Osteocyte (in vitro differentiated cells): ENCODE data around the gene FIBCD1. TPM values are rescaled to one million over a fixed set of nuclear protein-coding genes. Genes with fewer than 3 reads are reported as not detected.

Experiments used
- DNase-seq: peaks from one replicate; pipeline ENCODE4 v3.0.0; 2021; ENCODE audit warnings: mixed read lengths; ENCODE audit not compliant: unreplicated experiment; ENCODE audit errors: extremely low spot score
- H3K27ac Mint-ChIP-seq: one replicate; pipeline ENCODE4 v1.8.0; 2021; ENCODE audit warnings: mild to moderate bottlenecking, mixed read lengths; ENCODE audit not compliant: unreplicated experiment
- H3K27me3 Mint-ChIP-seq: one replicate; pipeline ENCODE4 v1.8.0; 2021; ENCODE audit warnings: mixed read lengths; ENCODE audit not compliant: unreplicated experiment
- H3K36me3 Mint-ChIP-seq: one replicate; pipeline ENCODE4 v1.8.0; 2021; ENCODE audit warnings: mixed read lengths; ENCODE audit not compliant: unreplicated experiment
- H3K4me1 Mint-ChIP-seq: one replicate; pipeline ENCODE4 v1.8.0; 2021; ENCODE audit warnings: mixed read lengths; ENCODE audit not compliant: unreplicated experiment
- H3K4me3 Mint-ChIP-seq: one replicate; pipeline ENCODE4 v1.8.0; 2021; ENCODE audit warnings: mild to moderate bottlenecking, moderate library complexity, mixed read lengths; ENCODE audit not compliant: unreplicated experiment
- H3K9me3 Mint-ChIP-seq: one replicate; pipeline ENCODE4 v1.8.0; 2021; ENCODE audit warnings: mixed read lengths; ENCODE audit not compliant: unreplicated experiment
- CTCF ChIP-seq: fragments of 200-600 bp; sonication (generic); IDR thresholded peaks from 2 replicates; pipeline ENCODE4 v1.5.0; 2021; ENCODE audit warnings: antibody characterized with exemption, mild to moderate bottlenecking, moderate library complexity
- long read RNA-seq: library from polyadenylated mRNA; unstranded; transcript quantifications from one replicate; pipeline ENCODE4 v2.0.0, GENCODE V29; 2021
- total RNA-seq: library from RNA; stranded (reverse); gene quantifications from 2 replicates; pipeline ENCODE4 v1.2.1, GENCODE V29; 2021

FIBCD1 gene
- total RNA-seq: 17.5 and 18.2 TPM in 2 replicates
- long read RNA-seq: 0 reads

- no peaks in the 10 kb centered on the region for H3K36me3 Mint-ChIP-seq
- peak within 1 kb of the TSS; percentile 89 for H3K4me3 Mint-ChIP-seq
- peaks cover 33% of the 10 kb centered on the region for H3K4me1 Mint-ChIP-seq
- no peaks in the 10 kb centered on the region for H3K9me3 Mint-ChIP-seq
- no peak for DNase-seq
- H3K27ac Mint-ChIP-seq: no peak within 1 kb of the TSS
- TF ChIP-seq CTCF: peak; percentile 38
- peaks cover 34% of the 10 kb centered on the region for H3K27me3 Mint-ChIP-seq
Measured at GRCh38 chr9:130938652-130939404, at the start of gene FIBCD1. FIBCD1 (minus strand) TSS chr9:130939247; CDS start chr9:130938607, 640 bp downstream.

GRCh38 chr9:130988400-130988747, 49.3 kb upstream of the FIBCD1 start:
- H3K27ac Mint-ChIP-seq: no peak overlapping the region
- no peak for DNase-seq
- H3K9me3 Mint-ChIP-seq: no peaks in the 10 kb centered on the region
- peaks cover 18% of the 10 kb centered on the region for H3K4me1 Mint-ChIP-seq
- H3K27me3 Mint-ChIP-seq: peaks cover 9% of the 10 kb centered on the region
- no peak for TF ChIP-seq CTCF
- no peak overlapping the region for H3K4me3 Mint-ChIP-seq
- no peaks in the 10 kb centered on the region for H3K36me3 Mint-ChIP-seq

- peaks cover 9% of the 10 kb centered on the region for H3K27me3 Mint-ChIP-seq
- H3K27ac Mint-ChIP-seq: no peak overlapping the region
Measured at GRCh38 chr9:130987738-130988399, 48.8 kb upstream of the FIBCD1 start.

GRCh38 chr9:130987054-130987453, 48.0 kb upstream of the FIBCD1 start:
- Mint-ChIP-seq H3K27ac (no peak overlapping the region), H3K4me3 (no peak overlapping the region), H3K4me1 (peaks cover 13% of the 10 kb centered on the region), H3K27me3 (peaks cover 11% of the 10 kb centered on the region), H3K36me3 (no peaks in the 10 kb centered on the region), H3K9me3 (no peaks in the 10 kb centered on the region)
- no peak for DNase-seq
- no peak for TF ChIP-seq CTCF

More at GRCh38 chr9:130987738-130988399, 48.8 kb upstream of the FIBCD1 start:
- no peak overlapping the region for H3K4me3 Mint-ChIP-seq
- peaks cover 18% of the 10 kb centered on the region for H3K4me1 Mint-ChIP-seq
- H3K36me3 Mint-ChIP-seq: no peaks in the 10 kb centered on the region
- DNase-seq: no peak
- no peak for TF ChIP-seq CTCF
- no peaks in the 10 kb centered on the region for H3K9me3 Mint-ChIP-seq

GRCh38 chr9:130986356-130986965, 47.4 kb upstream of the FIBCD1 start:
- Mint-ChIP-seq H3K4me1 (peaks cover 7% of the 10 kb centered on the region), H3K4me3 (no peak overlapping the region), H3K9me3 (no peaks in the 10 kb centered on the region), H3K36me3 (no peaks in the 10 kb centered on the region), H3K27me3 (peaks cover 13% of the 10 kb centered on the region), H3K27ac (no peak overlapping the region)
- TF ChIP-seq CTCF: no peak
- no peak for DNase-seq
